ENCODE results near the gene CNKSR3.

DNA sequence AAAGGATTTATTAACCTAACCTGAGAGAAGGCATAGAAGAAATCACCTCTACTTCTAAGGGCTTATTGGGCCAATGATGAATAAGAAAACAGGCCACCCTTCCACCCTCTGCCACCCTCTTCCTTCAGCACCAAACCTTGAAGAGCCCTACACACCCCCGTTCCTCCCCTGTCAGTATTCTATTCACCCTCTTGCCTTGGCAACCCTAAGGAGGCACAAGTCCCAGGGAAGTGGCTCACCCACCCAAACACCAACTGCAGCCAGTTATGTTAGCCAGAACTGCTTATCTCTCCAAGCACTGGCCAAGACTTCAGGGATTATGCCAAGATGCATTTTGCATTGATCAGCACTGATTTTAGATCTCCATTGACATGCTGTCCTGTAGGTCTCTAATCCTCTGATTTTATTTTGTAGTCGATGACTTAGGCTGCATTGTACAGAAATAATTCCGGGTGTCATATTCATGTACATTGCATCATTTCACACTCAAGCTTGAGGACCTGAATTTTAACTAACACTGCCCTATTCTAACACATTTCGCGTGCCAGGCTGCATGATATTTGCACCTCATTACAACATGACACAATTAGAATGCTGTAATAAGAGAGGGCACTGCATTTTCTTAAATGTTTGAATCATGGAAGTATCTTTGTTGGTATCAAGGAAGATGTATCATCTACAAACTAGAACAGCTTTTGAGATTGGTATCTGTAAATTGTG lies 15.7 kb downstream of the CNKSR3 start:
- TF ChIP-seq, protein P1, sequence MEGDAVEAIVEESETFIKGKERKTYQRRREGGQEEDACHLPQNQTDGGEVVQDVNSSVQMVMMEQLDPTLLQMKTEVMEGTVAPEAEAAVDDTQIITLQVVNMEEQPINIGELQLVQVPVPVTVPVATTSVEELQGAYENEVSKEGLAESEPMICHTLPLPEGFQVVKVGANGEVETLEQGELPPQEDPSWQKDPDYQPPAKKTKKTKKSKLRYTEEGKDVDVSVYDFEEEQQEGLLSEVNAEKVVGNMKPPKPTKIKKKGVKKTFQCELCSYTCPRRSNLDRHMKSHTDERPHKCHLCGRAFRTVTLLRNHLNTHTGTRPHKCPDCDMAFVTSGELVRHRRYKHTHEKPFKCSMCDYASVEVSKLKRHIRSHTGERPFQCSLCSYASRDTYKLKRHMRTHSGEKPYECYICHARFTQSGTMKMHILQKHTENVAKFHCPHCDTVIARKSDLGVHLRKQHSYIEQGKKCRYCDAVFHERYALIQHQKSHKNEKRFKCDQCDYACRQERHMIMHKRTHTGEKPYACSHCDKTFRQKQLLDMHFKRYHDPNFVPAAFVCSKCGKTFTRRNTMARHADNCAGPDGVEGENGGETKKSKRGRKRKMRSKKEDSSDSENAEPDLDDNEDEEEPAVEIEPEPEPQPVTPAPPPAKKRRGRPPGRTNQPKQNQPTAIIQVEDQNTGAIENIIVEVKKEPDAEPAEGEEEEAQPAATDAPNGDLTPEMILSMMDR (IDR thresholded peaks at IDR 0.05): no peak
- TF ChIP-seq POLR2AphosphoS5 (IDR thresholded peaks at IDR 0.05): no peak
- no peak for TF ChIP-seq POLR2A (IDR thresholded peaks at IDR 0.05)

Data from suprapubic skin (tissue), 4 donors.